GM18907 (cell line): Measurements from ENCODE around the gene POLR3E.
"Not testable (repeated sequence)": the region's sequence is repeated elsewhere in the genome, so short reads cannot be mapped to it uniquely, and the experiment has no call there.

ENCODE experiments used
- ATAC-seq: cut with Tn5 transposase; IDR thresholded peaks from one replicate; pipeline ENCODE4 v1.9.1; 2021; ENCODE audit warnings: mild to moderate bottlenecking, moderate library complexity; ENCODE audit not compliant: unreplicated experiment

Gene POLR3E

DNA sequence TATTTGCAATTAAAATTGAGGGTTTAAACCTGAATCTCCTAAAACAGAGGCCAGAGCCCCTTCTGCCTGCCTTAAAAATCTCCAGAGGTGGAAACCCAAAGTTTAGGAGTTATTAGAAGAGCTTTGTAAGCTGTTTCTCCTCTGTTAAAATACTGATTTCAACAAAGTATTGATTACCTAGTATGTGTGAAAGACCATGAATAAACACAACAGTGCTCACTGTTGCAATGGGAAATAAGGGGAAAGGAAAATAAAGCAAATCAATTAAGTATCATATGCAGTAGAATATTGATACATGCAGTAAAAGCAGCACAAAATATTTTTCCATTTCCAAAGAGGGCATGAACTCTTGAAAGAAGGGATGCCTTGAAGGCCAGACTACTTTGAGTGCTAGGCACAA lies 62.5 kb downstream of the POLR3E start:
- ATAC-seq, result no peak

DNA sequence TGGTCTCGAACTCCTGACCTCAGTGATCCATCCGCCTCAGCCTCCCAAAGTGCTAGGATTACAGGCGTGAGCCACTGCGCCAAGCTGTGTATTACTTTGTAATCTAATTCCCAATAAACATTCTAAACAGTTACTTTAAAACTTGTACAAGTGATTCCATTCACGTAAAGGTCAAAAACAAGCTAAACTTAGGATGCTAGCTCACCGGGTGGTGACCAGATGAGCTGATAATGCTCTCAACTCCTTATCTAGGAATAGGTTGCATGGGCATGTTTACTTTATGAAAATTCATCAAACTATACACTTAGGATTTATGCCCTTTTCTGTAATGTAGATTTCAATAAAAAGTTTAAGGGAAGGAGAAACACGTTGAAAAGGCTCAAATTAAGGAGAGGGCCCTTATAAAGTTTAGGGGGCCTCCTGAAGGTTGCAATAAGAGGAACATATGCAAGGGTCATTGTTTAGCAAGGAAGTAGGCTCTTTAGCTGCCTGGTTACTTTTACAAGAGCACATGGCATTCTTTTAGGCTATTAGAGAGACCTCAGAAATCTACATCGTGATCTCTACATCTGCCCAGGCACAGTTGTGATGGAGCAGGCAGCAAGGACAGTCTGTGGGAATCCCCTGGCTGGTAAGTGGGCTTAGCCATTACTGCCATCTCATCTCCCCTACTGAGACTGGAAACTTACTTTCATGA lies 63.9 kb downstream of the POLR3E start:
- ATAC-seq, result no peak

DNA sequence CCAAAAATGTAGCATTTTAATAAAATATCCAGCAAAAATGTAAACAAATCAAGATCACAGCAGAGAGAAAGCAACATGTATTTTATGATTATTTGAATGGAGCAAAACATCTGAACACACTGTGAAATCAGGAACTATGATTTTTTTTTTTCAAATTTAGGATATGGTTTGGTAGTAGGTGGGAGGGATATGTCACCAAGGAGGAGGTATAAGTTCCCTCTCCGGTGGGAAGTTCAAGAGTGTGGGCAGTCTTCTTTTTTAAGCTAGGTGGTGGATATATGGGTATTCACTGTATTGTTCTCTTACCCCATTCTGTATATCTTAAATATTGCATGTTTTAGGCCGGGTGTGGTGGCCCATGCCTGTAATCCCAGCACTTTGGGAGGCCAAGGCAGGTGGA lies 67.0 kb downstream of the POLR3E start:
- no peak for ATAC-seq

DNA sequence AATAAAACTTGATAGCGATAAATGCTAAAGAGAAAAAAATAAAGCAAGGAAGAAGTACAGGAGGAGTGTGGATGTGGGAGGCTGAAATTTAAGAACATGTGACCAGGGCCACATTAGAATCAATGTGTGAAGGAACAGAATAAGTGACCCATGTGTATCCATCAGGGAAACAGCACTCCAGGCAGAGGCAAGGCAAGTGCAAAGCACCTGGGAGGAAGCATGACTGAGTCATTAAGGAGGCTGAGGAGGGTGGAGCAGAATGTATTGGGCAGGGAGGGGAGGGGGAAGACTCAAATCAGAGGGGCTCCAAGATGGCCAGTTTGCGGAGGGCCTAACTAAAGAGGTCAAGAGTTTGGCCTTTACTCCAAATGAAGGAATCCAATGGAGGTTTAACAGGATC lies 69.2 kb downstream of the POLR3E start:
- ATAC-seq, result no peak

DNA sequence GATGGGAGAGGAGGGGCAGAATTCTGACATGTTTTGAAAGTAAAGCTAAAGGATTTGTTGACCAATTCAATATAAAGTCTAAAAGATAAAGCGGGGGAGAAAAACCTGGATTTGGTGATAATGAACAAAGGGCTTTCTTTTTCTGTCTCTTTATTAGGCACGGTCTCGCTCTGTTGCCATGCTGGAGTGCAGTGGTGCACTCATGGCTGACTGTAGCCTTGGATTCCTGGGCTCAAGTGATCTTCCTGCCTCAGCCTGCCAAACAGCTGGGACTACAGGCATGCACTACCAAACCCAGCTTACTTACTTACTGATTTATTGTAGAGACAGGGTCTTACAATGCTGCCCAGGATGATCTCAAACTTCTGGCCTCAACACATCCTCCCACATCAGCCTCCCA lies 69.7 kb downstream of the POLR3E start:
- ATAC-seq, result no peak

DNA sequence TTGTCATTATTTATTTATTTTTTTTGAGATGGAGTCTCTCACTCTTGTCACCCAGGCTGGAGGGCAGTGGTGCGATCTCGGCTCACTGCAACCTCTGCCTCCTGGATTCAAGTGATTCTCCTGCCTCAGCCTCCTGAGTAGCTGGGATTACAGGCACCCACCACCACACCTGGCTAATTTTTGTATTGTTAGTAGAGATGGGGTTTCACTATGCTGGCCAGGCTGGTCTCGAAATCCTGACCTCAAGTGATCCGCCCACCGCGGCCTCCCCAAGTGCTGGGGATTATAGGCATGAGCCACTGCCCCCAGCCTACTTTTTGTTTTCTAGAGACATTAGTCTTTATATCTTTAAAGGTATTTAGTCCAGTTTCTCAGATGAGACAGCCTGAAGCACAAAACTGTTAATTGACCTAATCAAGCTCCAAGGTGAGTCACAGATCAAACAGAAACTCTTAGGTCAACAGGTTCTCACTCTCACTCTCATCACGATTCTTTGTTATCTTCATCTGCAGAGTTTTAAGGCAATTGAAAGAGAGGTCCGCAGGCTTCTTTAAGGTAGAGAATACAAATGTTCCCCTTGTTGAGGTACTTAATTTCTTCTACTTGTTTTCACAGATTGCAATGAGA lies 71.1 kb downstream of the POLR3E start:
- not testable (repeated sequence) for ATAC-seq

DNA sequence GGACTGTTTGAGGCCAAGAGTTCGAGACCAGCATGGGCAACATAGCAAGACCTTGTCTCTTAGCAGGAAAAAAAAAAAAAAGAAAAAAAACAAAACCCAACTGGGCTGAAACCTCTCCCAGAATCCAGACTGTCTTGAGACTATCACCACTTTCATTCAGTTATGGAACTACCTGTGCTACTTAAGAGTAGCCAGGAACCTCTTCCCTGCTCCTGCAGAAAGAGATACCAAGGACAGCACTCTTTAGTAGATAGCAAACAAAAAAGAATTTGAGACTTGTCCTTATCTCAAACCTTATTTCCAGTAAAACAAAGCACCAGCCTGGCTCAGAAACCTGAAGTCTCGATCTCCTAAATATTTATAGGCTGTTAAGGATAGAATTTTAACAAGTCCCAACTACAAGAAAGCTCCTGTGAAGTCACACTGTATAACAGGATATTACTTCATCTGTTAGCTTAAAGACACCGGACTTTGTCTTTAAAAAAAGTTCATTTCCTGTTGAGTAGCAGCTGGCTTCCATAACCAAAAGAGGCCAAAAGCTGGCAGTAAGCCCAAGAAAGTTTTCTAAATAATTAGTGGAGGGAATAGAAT lies 72.1 kb downstream of the POLR3E start:
- no peak for ATAC-seq

DNA sequence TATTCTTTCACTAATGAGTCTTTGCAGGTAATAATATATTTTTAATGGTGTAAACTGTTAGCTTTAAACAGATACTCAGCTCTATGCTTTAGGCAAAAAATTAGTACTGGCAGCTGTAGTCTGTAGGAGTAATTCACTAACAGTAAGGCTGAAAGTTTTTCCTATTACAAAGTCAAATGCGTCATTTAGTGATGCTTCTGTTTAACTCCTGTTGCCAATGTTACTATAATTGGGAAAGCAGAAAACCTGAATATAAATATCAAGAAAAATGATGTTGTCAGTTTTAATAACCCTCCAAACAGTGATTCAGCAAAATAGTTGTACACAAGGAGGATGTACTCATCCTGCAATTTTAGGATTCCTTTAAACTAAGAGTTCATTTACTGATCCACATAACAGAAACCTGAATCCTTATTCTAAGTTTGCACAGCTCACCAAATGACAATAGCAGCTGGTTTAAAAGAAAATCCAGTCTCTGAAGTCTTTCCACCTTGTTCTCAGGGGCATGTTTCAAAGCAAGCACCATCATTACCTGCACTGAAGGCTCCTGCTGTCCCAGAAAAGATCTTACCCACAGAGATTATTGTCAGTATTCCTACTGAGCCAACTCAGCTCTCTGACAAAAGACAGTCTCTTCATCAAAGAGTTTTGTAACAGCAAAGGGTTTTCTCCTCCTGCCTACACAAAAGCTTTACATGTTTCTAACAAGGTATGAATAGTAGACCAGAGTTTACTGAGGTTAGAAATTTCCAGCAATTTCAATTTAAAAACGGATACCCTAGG lies 73.0 kb downstream of the POLR3E start:
- ATAC-seq, result no peak

DNA sequence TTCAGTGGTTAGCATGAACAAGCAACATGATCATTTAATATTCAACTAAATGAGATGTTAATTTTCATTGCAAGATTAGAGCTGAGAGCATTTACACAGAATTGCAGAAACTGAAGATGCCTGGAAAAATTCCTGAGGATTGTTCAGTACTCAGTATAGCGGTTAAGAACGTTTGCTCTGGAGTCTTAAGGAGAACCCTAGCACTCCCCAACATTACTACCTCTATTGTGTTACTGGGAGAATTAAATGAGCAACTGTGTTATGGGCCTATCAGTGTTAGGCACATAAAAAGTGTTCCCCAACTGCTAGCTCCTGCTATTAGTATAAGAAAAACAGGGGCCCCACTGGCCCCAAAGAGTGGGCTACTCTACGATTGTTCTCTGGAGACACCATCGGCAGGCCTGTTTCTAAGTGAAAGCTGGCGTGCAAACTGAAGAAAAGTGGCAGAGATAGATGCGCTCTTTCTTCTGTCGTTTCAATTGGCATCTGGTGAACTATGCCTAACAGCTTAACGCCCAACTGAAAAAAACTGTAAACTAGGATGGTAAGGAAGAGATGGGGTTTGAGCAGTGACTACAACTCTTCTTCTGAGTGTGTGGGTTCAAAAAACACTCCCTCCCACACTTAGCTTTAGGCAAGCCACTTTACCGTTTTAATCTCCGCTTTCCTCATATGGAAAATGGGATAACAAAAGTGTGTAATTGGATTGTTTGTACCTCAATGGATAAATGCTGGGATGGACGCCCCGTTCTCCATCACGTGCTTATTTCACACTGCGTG lies 75.9 kb downstream of the POLR3E start:
- no peak for ATAC-seq

DNA sequence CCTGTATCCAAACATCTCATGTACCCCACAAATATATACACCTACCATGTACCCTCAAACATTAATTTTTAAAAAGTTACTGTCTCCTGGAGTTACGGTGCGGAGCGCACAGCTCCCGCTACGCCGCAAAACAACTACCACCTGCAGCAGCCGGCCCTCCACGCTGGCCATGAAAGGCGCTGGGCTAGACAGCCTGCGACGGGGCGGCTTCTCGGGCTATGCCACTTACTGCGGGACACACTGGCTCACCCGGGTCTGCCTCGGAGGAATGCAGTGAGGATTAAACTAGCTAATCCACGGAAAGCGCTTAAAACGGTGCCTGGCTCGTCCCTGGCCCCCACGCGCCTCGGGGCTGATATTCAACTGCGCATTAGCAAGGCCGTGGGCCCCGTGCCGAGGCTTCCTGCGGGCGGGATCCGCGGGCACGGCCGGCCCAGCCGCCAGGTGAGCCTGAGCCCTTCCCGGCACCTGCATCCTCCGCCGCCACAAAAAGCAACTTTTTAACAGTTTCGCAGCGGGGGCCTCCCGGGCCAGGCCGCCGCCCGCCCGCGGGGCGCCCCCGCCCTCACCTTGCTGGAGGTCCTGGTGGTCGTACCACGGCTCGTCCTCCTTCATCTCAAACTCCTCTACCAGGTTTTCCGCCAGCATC lies 76.6 kb downstream of the POLR3E start:
- ATAC-seq, result peak; percentile 25

DNA sequence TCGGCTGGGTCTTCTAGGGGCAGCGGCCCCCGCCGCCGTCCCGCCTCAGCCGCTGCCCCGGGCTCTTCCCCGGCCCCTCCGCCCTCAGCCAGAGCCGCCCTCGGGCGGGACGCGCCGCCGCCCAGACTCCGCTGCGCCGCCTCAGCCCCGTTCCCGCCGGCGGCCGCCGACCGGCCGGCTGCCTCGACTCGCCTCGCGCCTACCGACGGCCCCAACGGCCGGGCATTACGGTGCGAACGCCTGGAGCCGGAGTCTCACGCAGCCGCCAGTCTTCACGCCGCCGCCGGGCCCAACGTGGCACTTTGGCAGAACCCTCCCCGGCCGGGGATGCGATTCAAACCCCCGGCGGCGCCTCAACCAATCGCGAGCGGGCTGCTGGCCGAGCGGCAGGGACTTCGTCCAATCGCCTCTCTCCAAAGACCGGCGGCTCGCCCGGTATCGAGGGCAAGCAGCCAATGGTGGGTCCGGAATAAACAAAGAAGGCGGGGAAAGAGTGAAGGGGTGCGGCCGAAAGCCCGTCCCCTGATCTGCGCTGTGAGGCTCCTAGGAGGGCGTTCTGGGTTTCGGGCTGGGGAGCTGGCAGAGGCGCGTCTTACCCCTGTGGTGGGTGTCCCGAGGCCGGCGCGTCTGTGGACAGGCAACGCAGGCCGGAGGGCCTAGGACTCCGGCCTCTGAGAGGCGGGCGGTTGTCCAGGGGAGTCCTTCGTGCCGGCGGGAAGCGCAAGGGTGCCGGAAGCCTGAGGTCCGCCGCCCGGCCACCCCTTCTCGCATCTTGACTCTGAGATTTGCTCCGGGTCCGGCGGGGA lies 77.3 kb downstream of the POLR3E start, which contains the start of gene CDR2:
TSS of gene CDR2 (minus strand) at position 309 of the 806 bp plus-strand sequence. CDS start 310 bp downstream, outside the sequence.
- ATAC-seq, result peak; percentile 90

DNA sequence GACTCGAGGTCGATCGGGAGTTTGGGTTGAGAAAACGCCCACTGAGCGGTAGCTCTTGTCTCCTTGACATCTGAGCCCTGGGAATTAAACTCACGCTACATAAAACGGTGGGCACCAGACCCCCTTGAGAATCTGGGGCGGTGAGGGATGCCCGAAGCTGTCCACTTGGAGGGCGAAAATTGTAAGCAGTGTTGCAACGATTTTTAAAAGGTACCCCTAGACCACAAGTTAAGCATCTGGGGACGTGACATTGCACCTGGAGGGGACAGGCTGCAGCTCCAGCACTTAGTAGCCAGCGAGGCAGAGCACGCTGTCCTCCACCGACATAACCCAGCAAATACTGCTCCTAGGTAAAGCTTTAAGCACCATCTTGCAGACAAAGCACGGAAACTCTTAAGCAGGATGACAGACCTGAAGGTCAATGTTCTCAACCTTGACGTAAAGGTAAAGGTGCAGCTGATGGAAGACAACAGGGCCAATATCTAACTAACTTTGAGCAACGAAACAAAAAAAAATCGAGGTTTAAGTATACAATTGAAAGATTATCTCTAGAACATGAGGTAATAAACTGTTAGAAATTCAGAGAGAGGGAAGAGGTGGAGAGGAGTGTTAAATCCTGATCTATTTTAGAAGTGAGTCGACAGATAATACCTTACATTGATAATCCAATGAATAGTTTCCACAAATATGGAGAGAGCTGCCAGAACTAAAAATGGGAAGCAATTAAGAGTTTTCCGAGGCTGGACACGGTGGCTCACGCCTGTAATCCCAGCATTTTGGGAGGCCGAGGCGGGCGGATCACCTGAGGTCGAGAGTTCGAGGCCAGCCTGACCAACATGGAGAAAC lies 78.1 kb downstream of the POLR3E start:
- no peak for ATAC-seq

DNA sequence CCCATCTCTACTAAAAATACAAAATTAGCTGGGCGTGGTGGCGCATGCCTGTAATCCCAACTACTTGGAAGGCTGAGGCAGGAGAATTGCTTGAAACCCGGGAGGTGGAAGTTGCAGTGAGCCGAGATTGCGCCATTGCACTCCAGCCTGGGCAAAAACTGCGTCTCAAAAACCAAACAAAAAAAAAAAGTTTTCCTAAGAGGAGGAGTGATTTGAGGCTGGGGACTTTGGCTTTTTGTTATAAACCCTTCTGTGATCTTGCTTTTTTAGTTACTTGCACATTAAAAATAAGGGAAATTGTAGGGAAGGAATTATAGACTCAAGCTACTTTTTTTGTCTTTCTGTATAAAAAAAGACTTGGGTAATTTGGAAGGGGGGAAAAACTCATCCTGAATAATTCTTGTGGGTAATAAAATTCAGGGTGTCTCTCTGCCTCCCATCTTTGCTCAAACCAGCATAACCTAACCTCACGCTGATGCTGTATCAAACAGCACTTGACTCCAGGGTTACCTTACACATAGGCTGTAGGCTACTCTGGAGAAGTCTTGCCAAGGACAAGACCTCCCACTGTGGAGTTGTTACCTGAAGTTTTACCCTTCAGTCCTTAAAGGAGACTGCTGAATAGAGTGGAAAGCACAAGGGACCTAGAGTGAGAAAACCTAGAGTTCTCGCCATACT lies 78.9 kb downstream of the POLR3E start:
- ATAC-seq, result no peak

DNA sequence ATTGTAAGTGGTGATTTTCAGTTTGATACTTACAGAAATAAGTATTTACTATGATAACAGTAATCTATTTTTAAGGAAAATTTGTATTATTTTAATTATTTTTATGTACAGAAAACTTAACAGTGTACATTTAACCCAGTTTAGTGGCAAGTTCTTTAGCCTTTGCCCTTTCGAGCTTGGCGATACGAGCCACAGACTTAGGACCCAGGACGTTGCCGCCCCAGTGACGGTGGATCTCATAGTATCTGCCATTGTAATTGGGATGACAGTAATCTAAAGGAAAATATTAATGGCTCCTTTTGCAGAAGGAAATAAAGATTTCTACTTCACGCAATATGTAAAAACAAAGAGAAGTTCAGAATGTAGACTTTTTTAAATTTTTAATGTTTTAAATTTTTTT lies 82.4 kb downstream of the POLR3E start:
- no peak for ATAC-seq

DNA sequence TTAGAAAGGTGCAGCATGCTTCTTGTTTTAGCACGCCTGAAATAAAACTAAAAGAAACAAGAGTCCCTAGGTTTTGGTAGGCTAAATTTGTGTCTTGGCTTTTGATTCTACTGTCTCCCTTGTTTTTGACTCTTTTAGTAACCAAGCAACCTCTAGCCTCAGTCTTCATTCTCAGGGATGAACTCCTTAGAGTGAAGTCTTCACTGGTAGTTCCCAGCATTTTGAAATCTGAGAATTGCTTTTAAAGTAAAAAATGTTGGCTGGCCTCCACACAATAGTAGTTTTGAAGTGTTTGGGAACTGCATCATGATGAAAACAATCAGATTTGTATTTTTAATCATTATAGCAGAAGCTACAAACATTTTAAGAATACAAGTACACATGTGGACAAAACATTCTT lies 83.3 kb downstream of the POLR3E start:
- ATAC-seq, result no peak

DNA sequence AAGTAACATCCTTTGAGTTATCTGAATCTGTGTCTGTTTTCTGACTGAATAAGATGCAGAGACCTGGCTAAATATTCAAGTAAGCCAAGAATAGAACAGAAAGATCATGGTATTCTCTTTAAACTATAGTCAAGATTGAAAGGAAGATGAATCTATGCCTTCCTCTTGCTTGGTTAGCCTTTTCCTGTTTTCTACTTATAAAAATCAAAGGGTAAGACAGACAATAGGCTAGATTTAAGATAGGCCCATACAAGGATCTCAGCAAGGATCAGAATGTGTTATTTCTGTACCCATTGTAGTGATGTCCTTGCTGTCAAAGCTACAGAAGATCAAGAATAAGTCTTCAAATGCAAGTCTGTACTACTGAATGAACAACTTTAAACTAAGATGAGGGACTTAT lies 84.2 kb downstream of the POLR3E start:
- no peak for ATAC-seq

DNA sequence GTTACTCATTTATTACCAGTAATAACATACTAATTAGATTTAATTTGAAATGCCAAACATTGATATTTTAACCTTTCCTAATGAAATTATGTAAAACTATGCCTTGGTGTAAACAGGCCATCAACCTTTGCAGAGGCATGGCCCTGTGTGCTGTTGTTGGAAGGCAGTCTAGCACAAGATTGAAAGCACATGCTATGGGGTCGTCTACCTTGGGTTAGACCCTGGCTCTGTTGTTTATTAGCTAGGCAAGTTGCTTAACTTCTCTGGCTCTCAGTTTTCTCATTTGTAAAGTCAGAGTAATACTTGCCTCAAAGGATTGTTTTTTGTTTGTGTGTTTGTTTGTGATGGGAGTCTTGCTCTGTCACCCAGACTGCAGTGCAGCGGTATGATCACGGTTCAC lies 86.6 kb downstream of the POLR3E start:
- ATAC-seq, result no peak
